Psoas muscle (tissue), 8 donors: ENCODE data around the gene PFKL. TPM values are rescaled to one million over a fixed set of nuclear protein-coding genes. Genes with fewer than 3 reads are reported as not detected.

ENCODE experiments used
- ATAC-seq, 4 donors: fragments of 200-7000 bp; cut with Tn5 transposase; one replicate each; pipeline ENCODE4 v1.9.1; 2020; ENCODE audit warnings: moderate library complexity in 3 of 4, mild to moderate bottlenecking in 2 of 4
- DNase-seq, 2 donors: peaks; one replicate each; pipeline ENCODE4 v3.0.0-alpha.2; 2020
- H3K27ac ChIP-seq: fragments of 200-600 bp; one replicate; pipeline ENCODE4 v1.8.0; 2022
- H3K27me3 ChIP-seq, 3 donors: fragments of 200-600 bp in 1 of 3; one replicate each; pipeline versions ENCODE4 v1.6.1 to v1.8.0; 2013 to 2022; ENCODE audit warnings: low read length in 2 of 3, mild to moderate bottlenecking in 2 of 3, moderate library complexity in 1 of 3; ENCODE audit not compliant: insufficient read depth in 3 of 3
- H3K36me3 ChIP-seq, 2 donors: fragments of 200-600 bp in 1 of 2; one replicate each; pipeline versions ENCODE4 v1.6.1 to v1.8.0; 2013 to 2022; ENCODE audit warnings: low read depth in 1 of 2, mild to moderate bottlenecking in 1 of 2, moderate library complexity in 1 of 2; ENCODE audit not compliant: insufficient read depth in 1 of 2
- H3K4me1 ChIP-seq: fragments of 200-600 bp; one replicate; pipeline ENCODE4 v1.8.0; 2022
- H3K4me3 ChIP-seq: fragments of 200-600 bp; one replicate; pipeline ENCODE4 v1.8.0; 2022; ENCODE audit warnings: mild to moderate bottlenecking
- H3K9me3 ChIP-seq: fragments of 200-600 bp; one replicate; pipeline ENCODE4 v1.8.0; 2022
- WGBS, 3 donors: extraction: QIAGEN DNeasy Blood & Tissue Kit; methylation state at CpG; one replicate each; pipeline versions ENCODE4 v1.1.6 to v1.1.7; 2013; 5-methylcytosine and 5-hydroxymethylcytosine counted together
- intact Hi-C, 2 donors: fragments of 100-400 bp; cut with DNase I; formaldehyde crosslinking; loops; one replicate each; pipeline versions ENCODE4 v1.11.0 to v1.14.2; 2022
- polyA plus RNA-seq, 3 donors: library from polyadenylated mRNA; stranded (reverse); fragments of 200-250 nt; gene quantifications; one replicate each; pipeline ENCODE4 v1.2.3, GENCODE V29; 2013
- total RNA-seq, 4 donors: library from RNA; stranded (reverse); fragmentation: NEBNext Ultra II Directional in 2 of 4; extraction: Animal tissue kit (Norgen Biotek cat#: 25700) in 2 of 4; gene quantifications; one replicate each; pipeline versions ENCODE4 v1.2.1 to v1.2.4, GENCODE V29; 2021 to 2023
- TF ChIP-seq, protein P1 (sequence below): fragments of 200-600 bp; IDR thresholded peaks from one replicate; pipeline ENCODE4 v1.8.0; 2022; ENCODE audit warnings: antibody characterized with exemption
- donor health status: healthy with polysubstance abuse.
- donor health status: DM: no; HTN: no; CAD: no; lungs with moderate emphysema.
- donor health status: Bipolar disorder and iron deficiency.
- donor health status: healthy.
- donor health status: DM: yes; HTN: yes; CAD: no.
- donor health status: DM: no; HTN: no; CAD: no.
- donor health status: DM: no; HTN: no; CAD: no.
- donor health status: DM: yes; HTN: yes; CAD: no.

Gene PFKL
- total and polyA plus RNA-seq, 7 donors: 9.2 to 33.6 (median 21.2) TPM

GRCh38 chr21:44291078-44291935 lies 8.5 kb upstream of the PFKL start:
- H3K9me3 ChIP-seq: no peaks in the 10 kb centered on the region
- no peaks in the 10 kb centered on the region for H3K36me3 ChIP-seq
- no peak overlapping the region for H3K27ac ChIP-seq
- WGBS, 3 donors: 77 to 86% (median 77%) methylated on average over 32 to 33 of the region's 33 CpGs
- TF ChIP-seq, protein P1, sequence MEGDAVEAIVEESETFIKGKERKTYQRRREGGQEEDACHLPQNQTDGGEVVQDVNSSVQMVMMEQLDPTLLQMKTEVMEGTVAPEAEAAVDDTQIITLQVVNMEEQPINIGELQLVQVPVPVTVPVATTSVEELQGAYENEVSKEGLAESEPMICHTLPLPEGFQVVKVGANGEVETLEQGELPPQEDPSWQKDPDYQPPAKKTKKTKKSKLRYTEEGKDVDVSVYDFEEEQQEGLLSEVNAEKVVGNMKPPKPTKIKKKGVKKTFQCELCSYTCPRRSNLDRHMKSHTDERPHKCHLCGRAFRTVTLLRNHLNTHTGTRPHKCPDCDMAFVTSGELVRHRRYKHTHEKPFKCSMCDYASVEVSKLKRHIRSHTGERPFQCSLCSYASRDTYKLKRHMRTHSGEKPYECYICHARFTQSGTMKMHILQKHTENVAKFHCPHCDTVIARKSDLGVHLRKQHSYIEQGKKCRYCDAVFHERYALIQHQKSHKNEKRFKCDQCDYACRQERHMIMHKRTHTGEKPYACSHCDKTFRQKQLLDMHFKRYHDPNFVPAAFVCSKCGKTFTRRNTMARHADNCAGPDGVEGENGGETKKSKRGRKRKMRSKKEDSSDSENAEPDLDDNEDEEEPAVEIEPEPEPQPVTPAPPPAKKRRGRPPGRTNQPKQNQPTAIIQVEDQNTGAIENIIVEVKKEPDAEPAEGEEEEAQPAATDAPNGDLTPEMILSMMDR: no peak
- H3K27me3 ChIP-seq: peaks cover 0 to 21% (median 3%) of the 10 kb centered on the region in 3 donors
- H3K4me3 ChIP-seq: no peak overlapping the region
- intact Hi-C loops: no loop called here
- DNase-seq: peak; percentile 7 to 54
- no peaks in the 10 kb centered on the region for H3K4me1 ChIP-seq
- ATAC-seq: no peak

DNA sequence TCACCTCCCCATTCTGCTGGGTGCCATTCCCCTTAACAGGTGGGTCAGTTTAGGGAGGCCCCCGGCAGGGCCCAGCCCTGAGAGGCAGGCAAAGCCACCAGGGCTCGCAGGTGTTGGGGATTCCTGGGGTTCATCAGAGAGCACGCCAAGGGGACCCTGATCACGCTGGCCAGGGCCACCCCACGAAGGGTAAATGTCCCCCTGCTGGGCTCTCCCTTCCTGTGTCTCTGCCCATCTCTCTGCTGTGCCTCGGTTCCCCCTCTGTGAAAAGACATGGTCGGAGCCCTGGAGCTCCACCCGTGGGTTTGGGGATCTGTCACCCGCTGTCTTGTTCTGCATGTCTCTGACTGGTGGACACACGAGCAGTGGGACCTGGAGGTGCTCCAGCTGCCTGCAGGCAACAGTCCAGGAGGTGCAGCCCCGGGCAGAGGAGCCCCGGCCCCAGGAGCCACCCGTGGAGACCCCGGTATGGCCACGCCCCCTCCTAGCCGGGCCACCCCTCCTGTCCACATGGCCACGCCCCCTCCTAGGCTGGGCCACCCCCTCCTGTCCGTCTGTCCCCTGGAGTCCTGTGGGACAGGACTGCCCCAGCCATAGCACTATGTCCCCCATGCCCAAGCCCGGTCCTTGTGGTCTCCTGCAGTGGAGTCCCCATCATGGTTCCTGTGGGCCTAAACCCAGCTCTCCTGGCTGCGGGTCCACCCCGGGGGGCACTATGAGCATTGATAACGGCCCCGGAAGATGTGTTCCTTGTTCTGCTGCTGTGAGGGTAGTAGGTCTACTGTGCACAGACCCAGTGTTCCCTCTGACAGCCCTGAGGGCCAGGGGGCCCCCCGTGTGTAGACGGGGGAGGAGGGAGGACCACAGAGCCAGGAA lies 7.7 kb upstream of the PFKL start:
- 56 to 64% (median 58%) methylated on average over 23 to 25 of the region's 25 CpGs for whole genome bisulfite sequencing, 3 donors
- intact Hi-C loops: no loop called here
- Histone ChIP-seq H3K4me3 (no peak overlapping the region), H3K9me3 (no peaks in the 10 kb centered on the region), H3K27ac (no peak overlapping the region), H3K4me1 (no peaks in the 10 kb centered on the region), H3K27me3 (peaks cover 0 to 18% (median 3%) of the 10 kb centered on the region in 3 donors), H3K36me3 (no peaks in the 10 kb centered on the region)
- TF ChIP-seq, protein P1: no peak
- DNase-seq (peak; percentile 20 to 58), ATAC-seq (no peak)

- no peaks in the 10 kb centered on the region for H3K9me3 ChIP-seq
- 82 to 90% (median 84%) methylated on average over 14 to 15 of the region's 15 CpGs for WGBS, 3 donors
- peaks cover 4% of the 10 kb centered on the region for H3K4me1 ChIP-seq
- no peak overlapping the region for H3K4me3 ChIP-seq
- DNase-seq (peak; percentile 8 to 50), ATAC-seq (no peak)
- H3K27ac ChIP-seq: no peak overlapping the region
- no peaks in the 10 kb centered on the region for H3K36me3 ChIP-seq
- peaks cover 0 to 17% (median 3%) of the 10 kb centered on the region in 3 donors for H3K27me3 ChIP-seq
- TF ChIP-seq, protein P1: no peak
- intact Hi-C loops: no loop called here
Measured at GRCh38 chr21:44292812-44293195, 7.0 kb upstream of the PFKL start.

GRCh38 chr21:44293551-44294231 lies 6.2 kb upstream of the PFKL start:
- Histone ChIP-seq H3K4me3 (no peak overlapping the region), H3K27me3 (peaks cover 0 to 17% (median 3%) of the 10 kb centered on the region in 3 donors), H3K27ac (no peak overlapping the region), H3K36me3 (no peaks in the 10 kb centered on the region), H3K9me3 (no peaks in the 10 kb centered on the region), H3K4me1 (peaks cover 7% of the 10 kb centered on the region)
- 87 to 91% (median 90%) methylated on average over 32 to 33 of the region's 33 CpGs for WGBS, 3 donors
- TF ChIP-seq, protein P1: no peak
- intact Hi-C loops: no loop called here
- DNase-seq (peak; percentile 11 to 43), ATAC-seq (no peak)
